CD4-positive, alpha-beta T cell (primary cell): ENCODE measurements around the gene CDS2. TPM values are rescaled to one million over a fixed set of nuclear protein-coding genes. Genes with fewer than 3 reads are reported as not detected.

Experiments
- ATAC-seq: fragments of 200-7000 bp; cut with Tn5 transposase; one replicate; pipeline ENCODE4 v1.10.0; 2022; ENCODE audit warnings: mild to moderate bottlenecking; ENCODE audit not compliant: poor library complexity
- CTCF ChIA-PET: fragments of 350-600 bp; sonication (Branson Sonifier 250); formaldehyde crosslinking; loops from one replicate; lab custom pipeline; 2021; ENCODE audit warnings: antibody characterized with exemption, inconsistent platforms; lab: Charles Lee
- POLR2A ChIA-PET: fragments of 350-600 bp; sonication (Branson Sonifier 250); formaldehyde crosslinking; loops from one replicate; lab custom pipeline; 2021; ENCODE audit warnings: antibody characterized with exemption, inconsistent platforms; lab: Charles Lee
- DNase-seq, 14 experiments: peaks; one replicate each; pipeline ENCODE4 v3.0.0-alpha.2; 2013 to 2020; ENCODE audit warnings: mixed read lengths in 2 of 14
- H3K27ac ChIP-seq, 2 donors: one replicate each; pipeline versions ENCODE4 v1.5.1 to v1.7.0; 2013; ENCODE audit warnings: low read length in 2 of 2, low read depth in 1 of 2, mild to moderate bottlenecking in 1 of 2
- H3K27me3 ChIP-seq, 2 experiments: 1 replicate in 1 of 2; 2 replicates in 1 of 2; pipeline versions ENCODE4 v1.6.1 to v1.7.0; 2013; ENCODE audit warnings: low read length in 2 of 2, control low read depth in 1 of 2, mild to moderate bottlenecking in 1 of 2, moderate library complexity in 1 of 2; ENCODE audit not compliant: insufficient read depth in 2 of 2, control insufficient read depth in 1 of 2
- H3K36me3 ChIP-seq: one replicate; pipeline ENCODE4 v1.6.1; 2013; ENCODE audit warnings: low read length, control low read depth; ENCODE audit not compliant: insufficient read depth
- H3K4me1 ChIP-seq: one replicate; pipeline ENCODE4 v1.6.1; 2013; ENCODE audit warnings: low read length, control low read depth; ENCODE audit not compliant: insufficient read depth
- H3K4me3 ChIP-seq: one replicate; pipeline ENCODE4 v1.5.1; 2013; ENCODE audit warnings: mild to moderate bottlenecking, low read length, moderate library complexity
- H3K9me3 ChIP-seq, 2 experiments: 1 replicate in 1 of 2; 2 replicates in 1 of 2; pipeline versions ENCODE4 v1.6.1 to v1.7.0; 2013; ENCODE audit warnings: low read length in 2 of 2, mild to moderate bottlenecking in 2 of 2, control low read depth in 1 of 2, moderate library complexity in 1 of 2; ENCODE audit not compliant: control insufficient read depth in 1 of 2, insufficient read depth in 1 of 2
- H3K27ac Mint-ChIP-seq: one replicate; pipeline ENCODE4 v1.8.0; 2020; ENCODE audit warnings: mixed read lengths
- H3K27me3 Mint-ChIP-seq: one replicate; pipeline ENCODE4 v1.8.0; 2021; ENCODE audit warnings: mixed read lengths
- H3K36me3 Mint-ChIP-seq: one replicate; pipeline ENCODE4 v1.8.0; 2021; ENCODE audit warnings: low read depth, mixed read lengths
- H3K4me1 Mint-ChIP-seq: one replicate; pipeline ENCODE4 v1.8.0; 2021; ENCODE audit warnings: low read depth, mixed read lengths
- H3K4me3 Mint-ChIP-seq: one replicate; pipeline ENCODE4 v1.8.0; 2020; ENCODE audit warnings: mild to moderate bottlenecking, mixed read lengths
- H3K9me3 Mint-ChIP-seq: one replicate; pipeline ENCODE4 v1.8.0; 2020; ENCODE audit warnings: mixed read lengths
- intact Hi-C, 2 experiments: fragments of 100-400 bp; cut with DNase I in 1 of 2; cut with micrococcal nuclease in 1 of 2; formaldehyde crosslinking; loops; one replicate each; pipeline versions ENCODE4 v1.15.1 to v1.9.0; 2023 to 2025; cut with DNase I, micrococcal nuclease
- total RNA-seq, 174 experiments: library from RNA in 2 of 174; stranded (reverse) in 2 of 174; gene quantifications; one replicate each; pipeline ENCODE4 v1.2.3 and lab custom pipeline; 2021 to 2026
- TF ChIP-seq, protein P1 (sequence below): fragments of 200-600 bp; IDR thresholded peaks from one replicate; pipeline ENCODE4 v1.8.0; 2022; ENCODE audit warnings: antibody characterized with exemption, mild to moderate bottlenecking

CDS2 gene
- total RNA-seq, 2 experiments from 2014 or later: 62.4 to 65.0 TPM

DNA sequence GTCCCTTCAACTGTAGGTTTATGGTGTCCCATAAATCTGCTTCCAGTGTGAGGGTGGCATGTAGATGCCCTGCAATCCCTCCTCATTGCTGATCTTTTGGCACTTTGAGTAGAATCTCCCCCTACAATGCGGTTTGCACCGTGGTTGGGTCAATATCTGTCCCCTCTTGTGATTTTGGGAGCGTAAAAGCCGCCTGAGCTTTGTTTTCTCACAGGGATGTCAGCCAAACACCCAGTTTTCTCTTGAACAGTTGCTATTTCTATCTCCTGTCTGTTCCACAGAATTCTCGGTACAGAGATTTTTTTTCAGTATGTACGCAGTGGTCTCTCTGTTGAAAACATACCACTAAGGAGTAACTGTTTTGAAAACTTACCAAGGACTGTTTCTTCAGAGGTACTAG, 21.8 kb downstream of the CDS2 start:
- CTCF ChIA-PET: no interaction called here
- peaks cover 33% of the 10 kb centered on the region for H3K4me1 ChIP-seq

DNA sequence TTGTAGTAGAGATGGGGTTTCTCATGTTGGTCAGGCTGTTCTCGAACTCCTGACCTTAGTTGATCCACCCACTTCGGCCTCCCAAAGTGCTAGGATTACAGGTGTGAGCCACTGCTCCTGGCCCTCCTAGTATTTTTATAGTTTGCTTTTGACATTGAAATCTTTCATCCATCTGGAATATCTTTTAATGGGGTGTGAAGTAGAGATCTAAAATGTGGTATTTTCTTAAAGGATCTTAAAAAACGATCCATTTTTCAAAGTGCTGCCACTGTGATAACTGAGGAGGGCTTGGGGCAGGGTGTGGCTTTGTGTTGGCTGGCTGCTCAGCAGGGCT, 23.1 kb downstream of the CDS2 start:
- H3K27me3 ChIP-seq: no peaks in the 10 kb centered on the region
- H3K9me3 Mint-ChIP-seq: no peaks in the 10 kb centered on the region
- TF ChIP-seq, protein P1, sequence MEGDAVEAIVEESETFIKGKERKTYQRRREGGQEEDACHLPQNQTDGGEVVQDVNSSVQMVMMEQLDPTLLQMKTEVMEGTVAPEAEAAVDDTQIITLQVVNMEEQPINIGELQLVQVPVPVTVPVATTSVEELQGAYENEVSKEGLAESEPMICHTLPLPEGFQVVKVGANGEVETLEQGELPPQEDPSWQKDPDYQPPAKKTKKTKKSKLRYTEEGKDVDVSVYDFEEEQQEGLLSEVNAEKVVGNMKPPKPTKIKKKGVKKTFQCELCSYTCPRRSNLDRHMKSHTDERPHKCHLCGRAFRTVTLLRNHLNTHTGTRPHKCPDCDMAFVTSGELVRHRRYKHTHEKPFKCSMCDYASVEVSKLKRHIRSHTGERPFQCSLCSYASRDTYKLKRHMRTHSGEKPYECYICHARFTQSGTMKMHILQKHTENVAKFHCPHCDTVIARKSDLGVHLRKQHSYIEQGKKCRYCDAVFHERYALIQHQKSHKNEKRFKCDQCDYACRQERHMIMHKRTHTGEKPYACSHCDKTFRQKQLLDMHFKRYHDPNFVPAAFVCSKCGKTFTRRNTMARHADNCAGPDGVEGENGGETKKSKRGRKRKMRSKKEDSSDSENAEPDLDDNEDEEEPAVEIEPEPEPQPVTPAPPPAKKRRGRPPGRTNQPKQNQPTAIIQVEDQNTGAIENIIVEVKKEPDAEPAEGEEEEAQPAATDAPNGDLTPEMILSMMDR: no peak

More for the DNA sequence above, 21.8 kb downstream of the CDS2 start:
- TF ChIP-seq, protein P1: no peak
- peaks cover 3% of the 10 kb centered on the region for H3K36me3 ChIP-seq
- no peaks in the 10 kb centered on the region for H3K27me3 ChIP-seq
- H3K4me1 Mint-ChIP-seq: peaks cover 76% of the 10 kb centered on the region
- H3K27ac ChIP-seq: no peak overlapping the region
- H3K36me3 Mint-ChIP-seq: peaks cover 23% of the 10 kb centered on the region
- H3K4me3 Mint-ChIP-seq: no peak overlapping the region
- POLR2A ChIA-PET: no interaction called here
- H3K27me3 Mint-ChIP-seq: no peaks in the 10 kb centered on the region
- intact Hi-C loops: no loop called here
- H3K4me3 ChIP-seq: no peak overlapping the region
- H3K27ac Mint-ChIP-seq: no peak overlapping the region
- DNase-seq (no peak), ATAC-seq (no peak)
- no peaks in the 10 kb centered on the region for H3K9me3 ChIP-seq
- no peaks in the 10 kb centered on the region for H3K9me3 Mint-ChIP-seq

DNA sequence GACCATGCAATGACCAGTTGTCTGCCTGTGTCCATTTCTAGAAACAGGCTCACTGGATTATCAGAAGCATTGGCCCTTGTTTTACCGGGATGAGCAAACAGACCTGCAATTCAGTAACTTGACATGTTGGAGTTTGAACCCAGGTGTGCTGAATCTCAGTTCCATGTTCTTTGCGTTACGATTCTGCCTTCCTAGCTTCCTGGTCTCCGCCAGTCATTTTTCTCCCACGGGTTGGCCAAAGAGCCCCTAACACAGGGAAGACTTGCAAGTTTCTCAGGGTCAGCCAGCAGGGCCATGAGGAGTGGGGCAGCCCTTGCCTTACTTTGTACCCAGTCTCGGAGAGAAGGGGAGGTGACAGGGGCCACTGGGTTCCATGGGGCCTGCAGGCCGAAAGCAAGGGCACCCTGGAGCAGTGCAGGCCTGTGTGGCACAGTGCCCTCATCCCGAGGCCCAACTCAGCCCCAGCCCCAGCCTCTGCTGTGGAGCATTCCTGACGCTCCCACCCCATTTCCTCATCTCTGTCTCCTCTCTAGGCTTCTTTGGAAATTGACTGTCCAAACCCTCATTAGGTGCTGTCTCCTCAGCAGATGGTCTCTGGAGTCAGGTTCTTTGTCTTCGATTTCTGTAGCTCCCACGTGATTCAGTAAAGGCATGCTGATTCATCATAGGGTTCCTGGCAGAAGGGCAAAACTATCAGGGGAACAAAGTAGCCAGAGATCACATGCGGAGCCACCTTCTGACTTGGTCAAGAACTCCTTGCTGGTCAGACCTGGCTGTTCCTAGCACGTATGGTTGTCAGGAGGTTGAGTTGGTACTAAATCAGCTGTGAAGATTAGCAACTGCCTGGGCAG, 23.6 kb downstream of the CDS2 start:
- no peaks in the 10 kb centered on the region for H3K9me3 Mint-ChIP-seq
- intact Hi-C loops: no loop called here
- H3K27me3 ChIP-seq: no peaks in the 10 kb centered on the region
- H3K36me3 Mint-ChIP-seq: peaks cover 19% of the 10 kb centered on the region
- ATAC-seq (no peak), DNase-seq (no peak)
- no peaks in the 10 kb centered on the region for H3K9me3 ChIP-seq
- no peak overlapping the region for H3K4me3 Mint-ChIP-seq
- TF ChIP-seq, protein P1: no peak
- H3K4me1 ChIP-seq: peaks cover 31% of the 10 kb centered on the region
- no peak overlapping the region for H3K27ac ChIP-seq
- POLR2A ChIA-PET: no interaction called here
- no peak overlapping the region for H3K4me3 ChIP-seq
- CTCF ChIA-PET: no interaction called here
- peaks cover 80% of the 10 kb centered on the region for H3K4me1 Mint-ChIP-seq
- H3K27me3 Mint-ChIP-seq: no peaks in the 10 kb centered on the region
- peaks cover 7% of the 10 kb centered on the region for H3K36me3 ChIP-seq
- no peak overlapping the region for H3K27ac Mint-ChIP-seq

More for the DNA sequence above, 23.1 kb downstream of the CDS2 start:
- Histone ChIP-seq H3K9me3 (no peaks in the 10 kb centered on the region), H3K4me1 (peaks cover 33% of the 10 kb centered on the region), H3K4me3 (no peak overlapping the region), H3K36me3 (peaks cover 8% of the 10 kb centered on the region), H3K27ac (no peak overlapping the region)
- H3K36me3 Mint-ChIP-seq: peaks cover 19% of the 10 kb centered on the region
- H3K4me1 Mint-ChIP-seq: peaks cover 78% of the 10 kb centered on the region
- POLR2A ChIA-PET: no interaction called here
- H3K27me3 Mint-ChIP-seq: no peaks in the 10 kb centered on the region
- intact Hi-C loops: no loop called here
- DNase-seq (no peak), ATAC-seq (no peak)
- no peak overlapping the region for H3K27ac Mint-ChIP-seq
- H3K4me3 Mint-ChIP-seq: no peak overlapping the region
- CTCF ChIA-PET: no interaction called here
